ENCODE results near the gene NLRC5. TPM values are rescaled to one million over a fixed set of nuclear protein-coding genes. Genes with fewer than 3 reads are reported as not detected.
A peak's percentile ranks its signal among the peaks of the same experiment; 100 is the strongest.

NLRC5 gene
- total RNA-seq = 10 to 100 TPM; 11.1 to 39.7 (median 16.3) TPM

DNA sequence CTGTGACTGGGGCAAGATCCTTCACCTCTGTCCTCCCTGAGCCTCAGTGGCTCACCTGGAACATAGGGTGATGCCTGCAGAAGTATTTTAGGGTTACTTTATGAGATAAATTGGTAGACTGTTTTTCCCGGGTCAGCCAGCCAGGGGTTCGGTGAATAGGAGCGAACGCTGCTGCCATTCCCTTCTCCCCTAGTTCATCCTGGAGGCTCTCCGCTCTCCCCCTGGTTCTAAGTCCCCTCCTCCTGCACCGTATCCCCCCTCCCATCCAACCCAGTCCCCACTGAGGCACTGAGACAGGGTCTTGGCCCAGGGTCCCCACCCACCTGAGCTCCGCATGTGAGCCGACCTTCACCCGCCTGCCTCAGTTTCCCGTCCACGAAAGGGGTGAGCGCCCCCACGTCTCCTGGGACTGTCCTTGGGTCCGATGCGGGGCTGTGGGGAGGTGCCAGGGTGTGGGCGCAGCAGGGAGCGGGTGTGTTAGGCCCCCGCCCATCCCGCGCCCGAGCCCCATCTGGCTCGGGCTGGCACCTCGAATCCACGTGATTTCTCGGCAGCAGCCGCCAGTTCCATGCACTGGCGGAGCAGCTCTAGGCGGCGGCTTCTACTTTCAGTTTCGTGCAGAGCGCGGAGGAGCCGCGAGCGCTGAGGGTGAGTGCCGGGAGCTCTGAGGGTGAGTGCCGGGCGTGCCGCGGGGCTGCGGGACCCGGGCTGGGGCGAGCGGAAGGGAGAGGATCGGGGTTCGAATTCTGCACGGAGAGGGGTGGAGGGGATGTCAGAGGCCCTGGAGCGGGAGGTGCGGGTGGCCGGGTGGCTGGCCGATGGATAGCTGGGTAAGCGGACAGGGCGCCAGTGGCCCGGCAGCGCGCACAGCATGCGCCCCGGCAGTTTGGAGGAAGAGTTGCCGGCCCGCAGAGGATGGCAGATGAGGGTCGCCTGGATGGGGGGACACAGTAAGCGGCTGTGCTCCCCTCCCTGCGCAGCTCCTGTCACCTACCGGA lies at the start of gene NLRC5:
Gene NLRC5 (plus strand): TSS at position 610 of the 998 bp plus-strand sequence. CDS start 31,156 bp downstream, outside the sequence.
- Histone ChIP-seq H3K36me3 (no peaks in the 10 kb centered on the region), H3K4me1 (peaks cover 0 to 79% (median 20%) of the 10 kb centered on the region in 3 donors), H3K9me3 (no peaks in the 10 kb centered on the region), H3K27ac (peak within 1 kb of the TSS; percentile 52 to 87 (median 82)), H3K27me3 (no peaks in the 10 kb centered on the region), H3K4me3 (peak within 1 kb of the TSS; percentile 45 to 74)
- peak; percentile 92 for ATAC-seq
- 0 to 5% methylated on average over 4 to 11 of the region's 64 CpGs for WGBS, 2 donors (ENCODE audit: low coverage in 1 of 2)
- TF ChIP-seq POLR2A (IDR thresholded peaks at IDR 0.05) = peak; percentile 52 to 68
- peak; percentile 82 for TF ChIP-seq POLR2AphosphoS5 (IDR thresholded peaks at IDR 0.05)
- TF ChIP-seq EP300 (IDR thresholded peaks at IDR 0.05) = no peak
- TF ChIP-seq CTCF (IDR thresholded peaks at IDR 0.05) = peak in 1 of 4 experiments; percentile 7

- Histone ChIP-seq H3K36me3 (peaks cover 21 to 99% of the 10 kb centered on the region in 2 donors), H3K27ac (no peak overlapping the region), H3K4me1 (peaks cover 5 to 43% (median 6%) of the 10 kb centered on the region in 3 donors), H3K27me3 (no peaks in the 10 kb centered on the region), H3K9me3 (no peaks in the 10 kb centered on the region), H3K4me3 (no peak overlapping the region)
- TF ChIP-seq POLR2A (IDR thresholded peaks at IDR 0.05) = no peak
- 79 to 91% methylated on average over 4 of the region's 4 CpGs for WGBS, 2 donors (ENCODE audit: low coverage in 1 of 2)
- no peak for ATAC-seq
Measured at GRCh38 chr16:56939801-56940200, 49.6 kb upstream of the NLRC5 start.

- Histone ChIP-seq H3K9me3 (no peaks in the 10 kb centered on the region), H3K36me3 (peaks cover 21 to 100% of the 10 kb centered on the region in 2 donors), H3K4me1 (peaks cover 0 to 35% (median 0%) of the 10 kb centered on the region in 3 donors), H3K27me3 (no peaks in the 10 kb centered on the region), H3K4me3 (no peak overlapping the region), H3K27ac (no peak overlapping the region)
- 60 to 80% methylated on average over 1 to 2 of the region's 2 CpGs for WGBS, 2 donors (ENCODE audit: low coverage in 1 of 2)
- TF ChIP-seq CTCF (IDR thresholded peaks at IDR 0.05) (no peak), EP300 (IDR thresholded peaks at IDR 0.05) (no peak), POLR2AphosphoS5 (IDR thresholded peaks at IDR 0.05) (no peak), POLR2A (IDR thresholded peaks at IDR 0.05) (no peak)
- no peak for ATAC-seq
Measured at GRCh38 chr16:56941092-56941491, 48.3 kb upstream of the NLRC5 start.

GRCh38 chr16:56941856-56942331 lies 47.5 kb upstream of the NLRC5 start:
- peaks cover 21 to 100% of the 10 kb centered on the region in 2 donors for H3K36me3 ChIP-seq
- no peaks in the 10 kb centered on the region for H3K27me3 ChIP-seq
- H3K4me1 ChIP-seq = peaks cover 0 to 27% (median 0%) of the 10 kb centered on the region in 3 donors
- 67 to 69% methylated on average over 2 to 9 of the region's 9 CpGs for whole genome bisulfite sequencing, 2 donors (ENCODE audit: low coverage in 1 of 2)
- no peak overlapping the region for H3K27ac ChIP-seq
- no peak overlapping the region for H3K4me3 ChIP-seq
- ATAC-seq = no peak
- TF ChIP-seq POLR2A (IDR thresholded peaks at IDR 0.05) (no peak), CTCF (IDR thresholded peaks at IDR 0.05) (no peak), EP300 (IDR thresholded peaks at IDR 0.05) (no peak), POLR2AphosphoS5 (IDR thresholded peaks at IDR 0.05) (no peak)
- no peaks in the 10 kb centered on the region for H3K9me3 ChIP-seq

DNA sequence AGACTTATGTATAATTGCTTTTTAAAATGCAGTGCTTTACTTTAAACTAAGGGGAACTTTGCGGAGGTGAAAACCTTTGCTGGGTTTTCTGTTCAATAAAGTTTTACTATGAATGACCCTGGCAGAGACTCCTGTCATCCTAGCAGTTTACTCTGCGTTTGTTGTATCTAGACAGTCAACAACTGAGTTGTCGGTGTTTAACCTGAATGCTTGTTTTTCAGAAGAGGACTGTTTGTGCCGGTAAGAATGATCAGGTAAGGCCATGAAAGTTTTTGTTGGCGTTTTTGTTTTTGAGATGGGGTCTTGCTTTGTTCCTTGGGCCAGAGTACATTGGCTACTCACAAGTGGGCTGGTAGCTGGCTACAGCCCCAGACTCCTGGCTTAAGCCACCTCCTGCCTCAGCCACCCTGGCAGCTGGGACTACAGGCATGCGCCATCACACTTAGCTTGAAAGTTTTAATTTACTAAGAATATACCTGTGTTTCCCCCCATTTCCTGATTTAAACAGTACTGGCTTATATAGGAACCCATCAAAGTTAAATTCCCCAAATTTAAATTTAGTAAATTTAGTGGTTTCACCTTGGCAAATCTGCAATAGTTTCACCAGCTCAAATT lies 45.5 kb upstream of the NLRC5 start:
- H3K9me3 ChIP-seq = no peaks in the 10 kb centered on the region
- H3K4me1 ChIP-seq = peaks cover 0 to 14% (median 0%) of the 10 kb centered on the region in 3 donors
- 78 to 88% methylated on average over 5 to 6 of the region's 6 CpGs for WGBS, 2 donors (ENCODE audit: low coverage in 1 of 2)
- no peak for TF ChIP-seq POLR2AphosphoS5 (IDR thresholded peaks at IDR 0.05)
- no peak for TF ChIP-seq EP300 (IDR thresholded peaks at IDR 0.05)
- TF ChIP-seq CTCF (IDR thresholded peaks at IDR 0.05) = no peak
- TF ChIP-seq POLR2A (IDR thresholded peaks at IDR 0.05) = no peak
- peaks cover 13 to 89% of the 10 kb centered on the region in 2 donors for H3K36me3 ChIP-seq
- H3K27me3 ChIP-seq = no peaks in the 10 kb centered on the region
- ATAC-seq = no peak
- H3K27ac ChIP-seq = no peak overlapping the region
- no peak overlapping the region for H3K4me3 ChIP-seq
